Endothelial cell of umbilical vein (primary cell): ENCODE measurements around the gene CBLN3.

ENCODE experiments used
- CTCF ChIP-seq, 2 donors: IDR thresholded peaks; 1 replicate in 1 of 2; 2 replicates in 1 of 2; pipeline ENCODE4 v1.5.1; 2011; ENCODE audit warnings: low read length in 2 of 2, mild to moderate bottlenecking in 2 of 2, moderate library complexity in 2 of 2, control low read depth in 1 of 2, inconsistent platforms in 1 of 2, low read depth in 1 of 2; ENCODE audit not compliant: insufficient read depth in 1 of 2; ENCODE audit errors: extremely low read depth in 1 of 2
- EZH2 ChIP-seq: IDR thresholded peaks from 2 replicates; pipeline ENCODE4 v1.6.1; 2012; ENCODE audit warnings: borderline replicate concordance, low read depth, mild to moderate bottlenecking, moderate library complexity, low read length, inconsistent platforms; ENCODE audit not compliant: severe bottlenecking
- FOS ChIP-seq: IDR thresholded peaks from 2 replicates; pipeline ENCODE4 v1.6.1; 2011; ENCODE audit warnings: mild to moderate bottlenecking, low read length, moderate library complexity, borderline replicate concordance; ENCODE audit not compliant: insufficient read depth
- GATA2 ChIP-seq: IDR thresholded peaks from 2 replicates; pipeline ENCODE4 v1.7.0; 2011; ENCODE audit warnings: low read depth, mild to moderate bottlenecking, moderate library complexity, mixed read lengths, low read length; ENCODE audit not compliant: insufficient read length, insufficient read depth
- MAX ChIP-seq: IDR thresholded peaks from 2 replicates; pipeline ENCODE4 v1.6.1; 2011; ENCODE audit not compliant: insufficient read depth, insufficient read length
- POLR2A ChIP-seq: IDR thresholded peaks from 2 replicates; pipeline ENCODE4 v1.6.1; 2012; ENCODE audit warnings: low read depth, mild to moderate bottlenecking, control low read depth, low read length
- POLR2AphosphoS5 ChIP-seq: IDR thresholded peaks from 2 replicates; pipeline ENCODE4 v1.6.1; 2012; ENCODE audit warnings: low read depth, mild to moderate bottlenecking, control low read depth, low read length, moderate library complexity; ENCODE audit not compliant: insufficient read depth

GRCh38 chr14:24437736-24438067 is 8.2 kb upstream of the CBLN3 start:
- TF ChIP-seq CTCF (IDR thresholded peaks at IDR 0.05; ENCODE audit: extremely low read depth in 1 of 2, insufficient read depth in 1 of 2, low read depth in 1 of 2, low read length in 2 of 2): no peak
- no peak for TF ChIP-seq FOS
- no peak for TF ChIP-seq POLR2A
- TF ChIP-seq EZH2: no peak
- TF ChIP-seq POLR2AphosphoS5: no peak
- no peak for TF ChIP-seq MAX
- TF ChIP-seq GATA2: no peak
